Non-pigmented ciliary epithelial cell (primary cell): Measurements from ENCODE around the gene DGCR2.
A peak's percentile ranks its signal among the peaks of the same experiment; 100 is the strongest.
"Not testable (repeated sequence)": the region's sequence is repeated elsewhere in the genome, so short reads cannot be mapped to it uniquely, and the experiment has no call there.

Experiments
- DNase-seq: peaks from one replicate; pipeline ENCODE4 v3.0.0-alpha.2; 2010; ENCODE audit warnings: low read depth

Gene DGCR2

GRCh38 chr22:19080853-19081252 lies 41.4 kb downstream of the DGCR2 start:
- DNase-seq = no peak

DNA sequence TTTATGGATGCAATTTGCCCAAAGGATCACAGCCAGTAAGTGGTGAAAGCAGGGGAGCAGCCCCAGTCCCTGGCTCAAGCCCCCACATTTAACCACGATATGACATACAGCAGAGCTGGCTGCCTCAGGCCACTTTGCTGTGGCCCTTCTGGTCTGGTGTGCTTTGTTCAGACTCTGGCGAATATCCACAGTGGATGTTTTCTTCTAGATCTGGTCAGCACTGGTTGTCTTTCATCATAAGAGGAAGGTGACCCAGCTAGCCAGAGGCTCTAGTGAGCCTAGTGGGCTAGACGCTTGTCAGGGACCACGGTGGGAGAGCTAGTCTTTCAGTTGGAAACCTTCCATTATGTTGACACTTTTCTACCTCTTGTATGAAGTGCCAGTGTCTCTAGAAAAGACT lies 42.5 kb downstream of the DGCR2 start:
- no peak for DNase-seq

- DNase-seq = no peak
Measured at GRCh38 chr22:19075404-19075803, 46.8 kb downstream of the DGCR2 start.

- not testable (repeated sequence) for DNase-seq
Measured at GRCh38 chr22:19072853-19073252, 49.4 kb downstream of the DGCR2 start.

GRCh38 chr22:19070397-19071169 lies 51.6 kb downstream of the DGCR2 start:
- DNase-seq = no peak

DNA sequence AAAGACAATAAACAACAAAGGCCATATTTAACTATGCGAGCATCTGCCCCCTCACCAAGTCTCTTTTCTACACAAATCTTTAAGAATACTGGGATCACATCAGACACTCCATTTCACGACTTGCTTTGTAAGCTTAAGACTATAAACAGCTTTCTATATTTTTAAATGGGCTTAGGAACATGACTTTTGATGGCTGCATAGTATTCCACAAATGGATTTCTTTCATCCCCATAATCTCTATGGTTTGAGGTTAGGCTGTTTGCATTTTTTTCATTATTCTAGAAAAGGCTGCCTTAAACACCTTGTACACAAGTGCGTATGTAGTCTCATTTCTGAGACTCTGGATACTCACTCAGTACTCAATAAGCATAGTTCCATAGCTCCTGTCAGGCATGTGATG lies 52.8 kb downstream of the DGCR2 start:
- no peak for DNase-seq

DNA sequence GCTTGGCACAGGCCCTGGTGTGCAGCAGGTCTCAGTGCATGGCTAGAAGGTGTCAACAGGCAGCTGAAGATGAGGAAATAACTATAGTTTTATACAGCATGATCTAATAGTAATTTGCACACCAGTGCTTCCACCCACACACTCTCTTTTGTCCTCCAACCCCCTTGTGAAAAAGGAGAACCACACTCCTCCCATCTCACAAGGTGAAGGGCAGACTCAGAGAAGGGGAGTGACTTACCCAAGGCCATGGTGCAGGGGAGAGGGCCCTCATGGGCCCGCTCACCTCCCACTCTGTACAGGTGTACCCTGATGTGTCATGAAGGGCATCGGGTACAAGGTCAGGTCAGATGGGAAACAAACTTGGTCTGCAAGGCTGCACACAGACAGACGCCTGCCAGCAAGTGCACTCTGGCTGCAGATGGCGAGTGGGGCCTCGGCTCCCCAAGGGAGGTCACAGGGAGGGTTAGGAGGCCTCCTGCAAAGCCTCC lies 53.4 kb downstream of the DGCR2 start:
- no peak for DNase-seq

- DNase-seq = no peak
Measured at GRCh38 chr22:19067696-19068348, 54.4 kb downstream of the DGCR2 start.

GRCh38 chr22:19066531-19067271 lies 55.5 kb downstream of the DGCR2 start:
- DNase-seq = peak; percentile 24

DNA sequence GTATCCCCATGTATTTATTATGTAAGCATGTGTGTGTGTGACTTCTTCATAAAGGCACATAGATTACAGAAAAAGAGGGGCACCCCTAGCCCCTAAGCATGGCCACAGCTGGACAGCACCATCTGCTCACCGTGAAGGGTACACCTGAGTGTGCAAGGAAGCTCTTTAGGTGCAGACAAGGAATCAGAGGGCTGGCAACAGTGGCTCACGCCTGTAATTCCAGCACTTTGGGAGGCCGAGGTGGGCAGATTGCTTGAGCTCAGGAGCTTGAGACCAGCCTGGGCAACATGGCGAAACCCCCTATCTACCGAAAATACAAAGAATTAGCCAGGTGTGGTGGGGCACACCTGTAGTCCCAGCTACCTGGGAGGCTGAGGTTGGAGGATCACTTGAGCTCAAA lies 56.3 kb downstream of the DGCR2 start:
- DNase-seq = no peak

DNA sequence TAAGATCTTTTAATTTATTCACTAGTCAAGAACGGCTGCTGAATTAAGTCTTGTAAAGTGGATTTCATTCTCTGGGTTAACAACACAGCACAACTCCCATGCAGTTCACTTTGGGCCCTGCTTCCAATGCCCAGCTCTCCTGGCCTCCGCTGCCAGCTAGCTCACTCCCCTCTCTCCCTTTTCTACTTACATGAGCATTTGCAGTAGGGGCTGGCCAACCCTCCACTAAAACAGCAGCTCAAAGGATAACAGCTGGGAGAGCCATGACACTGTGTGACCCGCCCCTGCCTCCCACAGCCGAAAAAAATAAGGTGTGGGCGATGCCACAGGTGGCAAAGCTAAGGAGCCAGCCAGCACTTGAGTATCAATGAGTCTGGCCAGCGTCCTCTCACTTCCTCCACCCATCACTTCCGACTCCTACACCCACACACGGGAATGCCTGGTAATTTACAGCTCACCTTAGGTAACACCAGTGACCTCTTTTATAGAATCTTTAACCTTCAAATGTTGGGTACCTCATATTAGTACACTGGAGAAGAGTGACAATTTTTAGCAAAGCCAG lies 56.8 kb downstream of the DGCR2 start:
- no peak for DNase-seq

DNA sequence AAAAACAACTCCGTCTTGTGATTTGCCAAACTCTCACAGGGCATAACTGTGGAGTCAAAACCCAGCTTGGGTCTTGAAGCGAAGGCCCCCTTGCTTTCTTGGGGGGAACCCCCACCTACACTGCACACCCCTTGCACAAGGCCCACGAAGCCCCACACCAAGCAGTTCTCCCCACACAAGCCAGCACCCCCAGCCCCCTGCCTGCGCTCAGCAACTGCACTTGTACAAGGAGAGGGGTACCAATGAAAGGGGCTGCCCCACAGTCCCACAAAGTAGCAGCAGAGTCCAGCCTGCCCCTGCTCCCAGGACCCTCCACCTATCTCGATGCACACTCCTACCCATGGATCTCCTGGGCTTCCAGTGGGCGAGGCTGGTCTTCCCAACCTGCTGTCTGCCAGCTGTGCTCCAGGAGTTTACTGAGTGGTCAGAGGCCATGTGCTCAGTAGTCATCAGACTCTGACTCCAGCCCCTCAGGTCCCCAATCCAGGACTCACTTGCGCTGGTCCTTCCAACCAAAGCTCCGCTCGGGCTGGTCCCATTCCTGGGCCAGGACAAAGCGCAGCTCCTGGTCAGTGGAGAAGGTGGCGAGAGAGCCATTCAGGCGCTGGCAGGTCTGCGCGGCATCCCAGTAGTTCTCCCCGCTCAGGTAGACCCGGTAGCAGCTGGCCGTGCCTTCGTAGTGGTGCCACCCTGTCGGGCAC lies 57.7 kb downstream of the DGCR2 start:
- no peak for DNase-seq

- DNase-seq = no peak
Measured at GRCh38 chr22:19063581-19064353, 58.4 kb downstream of the DGCR2 start.

DNA sequence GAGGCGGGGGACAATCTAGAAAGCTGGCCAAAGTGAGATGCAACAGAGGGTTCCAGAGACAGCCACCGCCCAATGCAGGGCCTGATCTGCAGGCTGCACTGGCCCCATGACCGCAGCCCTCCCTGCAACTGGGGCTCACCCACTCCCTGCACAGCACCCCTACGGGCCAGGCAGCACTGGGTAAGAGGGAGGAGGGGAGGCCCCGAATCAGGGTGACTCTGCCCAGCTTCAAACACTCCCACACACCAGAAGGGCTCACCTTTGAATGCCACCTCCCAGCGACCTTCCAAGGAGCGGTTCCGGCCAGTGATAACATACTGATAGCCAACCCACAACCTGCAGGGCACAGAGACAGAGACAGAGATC lies 59.3 kb downstream of the DGCR2 start:
- DNase-seq = no peak

GRCh38 chr22:19062139-19062942 lies 59.9 kb downstream of the DGCR2 start:
- DNase-seq = no peak

- DNase-seq = no peak
Measured at GRCh38 chr22:19061471-19062138, 60.6 kb downstream of the DGCR2 start.

DNA sequence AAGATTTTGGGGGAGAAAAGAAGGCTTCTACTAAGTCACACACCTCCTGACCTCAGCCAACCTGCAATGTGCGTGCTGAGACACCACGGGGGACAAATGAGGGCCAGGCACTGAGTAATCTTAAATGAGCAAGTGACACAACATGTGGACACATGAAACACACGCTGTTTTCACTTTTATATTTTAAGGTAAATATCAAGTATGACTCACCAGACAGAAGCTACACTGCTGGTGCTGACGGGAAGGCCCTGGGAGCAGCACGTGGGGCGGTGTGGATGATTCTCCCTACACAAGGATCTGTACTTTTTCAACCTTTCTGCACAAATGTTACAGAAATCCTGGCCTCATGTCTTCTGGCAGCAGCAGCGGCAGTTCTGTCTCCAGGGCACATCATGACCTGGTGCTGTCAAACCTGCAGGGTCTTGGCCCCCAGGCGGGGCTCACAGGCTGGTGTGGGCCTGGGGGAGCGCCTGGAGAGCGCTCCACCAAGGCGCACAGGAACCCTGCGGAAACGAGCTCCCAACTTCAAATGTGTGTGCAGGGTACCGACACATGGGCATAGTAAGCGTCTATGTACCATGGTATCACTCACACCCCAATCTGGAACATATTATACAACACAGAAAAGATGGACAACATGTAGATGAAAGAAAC lies 61.7 kb downstream of the DGCR2 start:
- peak; percentile 38 for DNase-seq

GRCh38 chr22:19059481-19060278 lies 62.5 kb downstream of the DGCR2 start:
- no peak for DNase-seq
